CD4-positive, alpha-beta T cell treated with Interleukin-6 for 4 hours (primary cell): Measurements from ENCODE around the gene CEP164.

ENCODE experiments used
- DNase-seq: peaks from one replicate; pipeline ENCODE4 v3.0.0-alpha.2; 2020; ENCODE audit warnings: mixed read lengths

The CEP164 gene

DNA sequence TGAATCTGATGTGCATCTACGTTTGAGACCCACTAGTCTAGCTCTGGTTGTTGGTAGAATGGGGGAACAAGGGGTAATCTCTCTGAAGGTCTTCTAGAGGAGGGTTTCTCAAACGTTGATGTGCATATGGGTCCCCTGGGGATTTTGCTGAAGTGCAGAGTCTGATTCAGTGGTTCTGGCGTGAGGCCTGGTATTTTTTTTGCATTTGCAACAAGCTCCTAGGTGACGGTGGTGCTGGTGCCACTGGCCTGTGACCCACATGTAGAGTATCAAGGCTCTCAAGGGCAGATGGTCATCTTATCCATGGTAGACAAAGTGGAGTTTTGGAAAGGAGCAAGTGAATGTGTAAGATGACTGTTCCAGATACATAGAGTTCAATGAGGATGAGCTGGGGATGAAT lies 97.1 kb downstream of the CEP164 start:
- no peak for DNase-seq

DNA sequence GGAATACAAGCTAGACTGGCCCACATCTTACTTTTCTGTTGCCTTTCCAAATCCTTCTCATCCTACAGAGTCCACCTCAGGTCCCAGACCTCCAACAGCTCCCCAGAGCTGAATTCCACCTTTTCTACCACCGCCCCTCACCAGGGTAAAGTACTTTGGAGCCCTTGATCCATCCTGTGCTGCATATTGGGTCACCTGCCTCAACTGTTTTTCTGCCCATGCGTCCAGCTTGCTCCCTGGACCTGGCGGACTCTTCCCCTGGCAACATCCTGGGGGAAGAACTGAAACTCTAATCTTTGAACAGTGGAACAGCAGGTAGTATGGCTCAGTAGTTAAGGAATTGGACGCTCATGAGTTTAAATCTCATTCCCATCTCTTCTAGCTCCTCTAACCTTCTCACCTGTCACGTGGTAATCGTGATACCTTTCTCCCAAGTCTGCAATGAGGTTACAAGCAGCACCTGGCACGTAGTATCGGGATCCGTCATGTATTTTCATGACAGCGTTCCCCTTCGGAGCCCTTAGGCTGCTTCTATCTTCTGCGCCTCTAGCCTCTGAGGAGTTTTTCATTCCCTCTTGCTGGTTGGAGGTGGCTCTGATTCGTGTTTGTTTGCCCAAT lies 98.1 kb downstream of the CEP164 start:
- no peak for DNase-seq

DNA sequence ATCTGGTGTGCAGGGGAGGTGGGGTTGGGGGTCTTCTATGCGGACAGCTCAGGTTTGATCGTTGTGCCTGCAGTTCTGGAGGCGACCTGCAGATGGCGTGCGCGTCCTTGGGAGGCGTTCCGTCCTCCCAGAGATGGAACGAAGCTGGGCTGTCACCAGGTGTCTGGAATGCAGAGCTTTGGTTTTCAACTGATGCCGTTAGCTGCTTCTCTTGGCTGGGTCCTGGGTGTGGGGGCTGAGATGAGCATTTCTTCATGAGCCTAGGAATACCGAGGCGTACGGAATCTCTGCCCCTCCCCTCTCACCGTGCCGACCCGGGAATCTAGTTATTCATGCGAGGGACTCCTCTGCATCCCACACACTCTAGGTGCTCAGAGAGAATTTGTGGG lies 98.6 kb downstream of the CEP164 start:
- peak; percentile 67 for DNase-seq

DNA sequence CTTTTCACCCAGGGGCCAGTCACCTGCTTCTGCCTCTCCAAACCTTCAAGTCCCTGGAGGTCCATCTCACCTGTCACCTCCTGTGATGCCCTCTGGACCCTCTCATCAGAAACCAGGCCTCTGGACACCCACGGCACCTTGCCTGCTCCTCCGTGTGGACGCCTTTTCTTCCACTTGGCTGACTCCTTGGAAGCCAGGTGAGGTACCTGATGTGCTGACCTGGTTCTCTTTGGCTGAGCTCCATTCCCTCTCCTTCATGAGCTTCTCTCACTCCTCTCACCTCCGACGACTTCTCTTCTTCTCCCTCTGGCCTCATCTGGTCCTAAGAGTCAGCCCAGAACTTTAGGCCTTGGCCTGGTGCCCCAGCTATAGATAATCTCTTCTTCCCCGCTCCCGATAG lies 99.3 kb downstream of the CEP164 start:
- no peak for DNase-seq

DNA sequence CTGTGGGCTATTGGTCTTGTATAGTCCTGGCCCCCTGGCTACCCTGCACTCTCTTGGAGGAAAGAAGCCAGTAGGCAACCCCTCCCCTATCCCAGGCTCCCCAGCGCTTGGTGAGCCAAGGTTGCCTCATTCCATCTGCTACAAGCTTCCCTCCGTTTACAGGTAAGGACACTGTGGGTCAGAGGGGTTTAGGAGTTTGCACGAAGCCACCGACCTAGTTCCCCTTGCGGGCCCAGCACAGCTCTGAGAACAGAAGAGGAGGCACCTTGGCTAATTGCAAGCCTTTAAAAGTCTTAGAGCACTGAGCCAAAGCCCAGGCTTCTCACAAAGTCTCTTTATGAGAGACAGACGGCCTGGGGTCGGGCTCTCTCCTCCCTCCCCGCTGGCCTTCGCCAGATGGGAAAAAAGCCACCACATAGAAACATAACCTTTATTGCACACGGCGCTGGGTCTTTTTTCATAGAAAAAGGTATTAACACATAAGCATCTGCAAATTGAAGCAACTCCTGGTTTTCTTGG lies 99.8 kb downstream of the CEP164 start:
- no peak for DNase-seq

DNA sequence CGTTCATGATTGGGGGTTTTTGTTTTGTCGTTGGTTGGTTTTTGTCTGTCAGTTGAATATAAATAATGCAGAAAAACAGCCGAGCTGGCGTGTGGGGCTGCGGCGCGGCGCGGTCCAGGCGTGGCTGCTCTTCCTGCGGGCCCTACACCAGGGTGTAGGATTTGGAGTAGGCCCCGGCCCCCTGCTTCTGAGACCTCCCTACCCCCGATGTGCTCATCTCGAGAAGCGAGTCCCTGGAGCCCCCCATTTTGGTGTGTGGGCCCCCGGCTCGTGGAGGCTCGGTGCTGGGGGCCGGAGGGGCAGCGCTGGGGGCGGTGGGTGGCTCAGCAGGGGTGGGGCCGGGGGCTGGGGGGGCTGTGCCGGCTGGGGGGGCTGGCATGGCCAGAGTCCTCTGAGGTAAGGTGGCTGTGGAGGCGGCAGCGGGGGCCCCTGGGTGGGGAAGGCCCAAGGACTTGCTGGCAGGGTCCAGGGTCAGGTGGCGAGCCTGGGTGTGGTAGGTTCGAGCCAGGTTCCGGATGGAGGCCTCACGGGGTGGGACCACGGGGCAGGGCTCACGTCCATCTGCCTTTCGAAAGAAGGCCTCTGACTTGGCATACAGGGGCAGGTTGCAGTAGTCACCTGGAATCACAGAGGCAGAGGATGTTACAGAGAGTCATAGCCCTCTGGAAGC lies 100.7 kb downstream of the CEP164 start:
- DNase-seq = no peak

DNA sequence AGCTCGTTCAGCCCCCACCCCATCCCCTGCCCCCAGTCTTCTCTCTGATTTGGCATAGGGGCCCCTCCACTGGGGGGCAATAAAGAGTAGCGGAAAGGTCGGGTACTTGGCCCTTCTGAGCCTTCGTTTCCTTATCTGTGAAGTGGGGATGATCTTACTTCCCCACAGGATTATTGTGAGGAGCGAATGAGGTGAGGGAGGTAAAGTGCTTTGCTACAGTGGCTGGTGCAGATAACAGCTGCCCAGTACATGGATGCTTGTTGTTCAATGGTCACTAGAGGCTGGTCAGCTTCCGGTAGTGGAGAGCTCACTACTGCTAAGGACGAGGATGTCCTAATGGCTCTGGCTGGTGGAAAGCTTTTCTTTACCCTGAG lies 101.2 kb downstream of the CEP164 start:
- DNase-seq = no peak

DNA sequence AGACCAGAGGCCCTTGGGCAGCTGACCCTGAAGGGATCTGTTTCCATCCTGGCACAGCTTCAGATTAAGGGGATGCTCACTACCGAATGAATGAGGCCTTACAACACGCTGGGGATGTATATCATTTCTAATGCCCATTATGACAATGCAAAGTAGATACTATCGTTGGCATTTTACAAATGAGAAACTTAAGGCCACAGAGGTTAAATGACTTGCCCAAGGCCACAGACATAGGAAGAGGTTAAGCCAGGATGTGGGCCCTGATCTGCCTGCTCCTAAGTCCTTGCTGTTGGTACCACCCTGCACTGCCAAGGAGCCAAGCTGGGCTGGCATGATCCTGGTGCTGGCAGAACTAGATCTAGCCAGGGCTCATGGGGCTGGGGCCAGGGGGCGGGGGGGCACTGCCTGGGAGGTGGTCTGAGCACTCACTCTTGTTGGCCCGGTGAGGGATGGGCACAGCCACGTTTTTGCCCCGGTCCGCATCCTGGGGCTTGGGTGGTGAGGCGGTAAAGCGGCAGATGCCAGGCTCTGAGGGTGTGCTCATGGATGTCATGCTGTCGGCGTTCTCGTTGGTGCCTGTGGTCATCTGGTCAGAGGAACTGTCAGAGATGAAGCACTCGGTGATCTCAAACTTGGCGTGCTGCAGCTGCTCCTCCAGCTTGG lies 102.8 kb downstream of the CEP164 start:
- no peak for DNase-seq

DNA sequence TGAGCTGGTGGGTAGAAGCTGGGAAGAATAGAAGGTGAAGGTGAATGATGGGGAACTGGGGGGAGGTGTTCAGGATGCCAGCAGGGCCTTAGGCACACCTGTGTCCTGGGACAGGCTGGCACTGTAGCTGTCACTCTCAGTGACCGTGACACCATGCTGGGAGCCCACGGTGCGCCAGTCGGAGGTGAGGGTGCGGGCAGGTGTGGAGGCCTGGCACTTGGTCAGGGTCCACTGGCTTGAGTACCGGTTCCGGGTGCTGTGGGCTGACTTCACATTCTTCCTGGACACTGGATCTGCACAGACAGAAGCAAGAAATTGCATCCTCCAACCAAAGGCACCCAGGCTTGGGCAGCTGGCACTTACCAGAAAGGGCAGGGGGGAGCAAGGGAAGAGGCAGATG lies 103.8 kb downstream of the CEP164 start:
- no peak for DNase-seq

DNA sequence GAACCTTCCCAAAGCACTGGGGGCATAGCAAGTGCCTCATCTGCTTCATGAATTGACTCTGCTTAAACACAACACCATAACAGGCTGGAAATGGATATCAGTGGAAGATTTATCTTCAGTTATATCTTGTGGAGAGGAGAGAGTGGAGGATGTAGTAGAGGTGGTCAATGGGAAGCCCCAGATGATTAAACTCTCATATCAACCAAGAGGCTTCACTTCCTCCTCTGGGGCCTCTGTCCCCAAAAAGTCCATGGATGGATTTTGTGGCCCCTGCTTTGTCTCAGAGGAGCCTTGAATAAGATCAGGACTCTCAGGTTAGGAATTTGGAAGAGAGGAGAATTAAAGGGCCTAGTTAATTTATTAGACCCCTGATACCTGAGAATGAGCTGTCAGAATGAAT lies 106.1 kb downstream of the CEP164 start:
- no peak for DNase-seq

DNA sequence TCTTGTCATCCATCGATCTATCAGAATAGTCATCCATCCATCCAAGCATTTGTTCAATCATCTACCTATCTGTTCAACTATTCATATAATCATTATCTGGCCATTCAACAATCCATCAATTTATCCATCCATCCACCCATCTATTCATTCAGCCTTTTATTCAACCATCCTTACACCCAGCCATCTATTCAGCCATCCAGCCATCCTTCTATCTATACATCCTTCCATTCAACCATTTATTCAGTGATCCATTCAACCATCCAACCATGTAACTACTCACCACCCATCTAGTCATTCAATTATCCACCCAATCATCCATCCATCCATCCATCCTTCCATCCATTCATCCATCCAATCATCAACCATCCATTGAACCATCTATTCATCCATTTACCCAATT lies 106.8 kb downstream of the CEP164 start:
- DNase-seq = no peak

DNA sequence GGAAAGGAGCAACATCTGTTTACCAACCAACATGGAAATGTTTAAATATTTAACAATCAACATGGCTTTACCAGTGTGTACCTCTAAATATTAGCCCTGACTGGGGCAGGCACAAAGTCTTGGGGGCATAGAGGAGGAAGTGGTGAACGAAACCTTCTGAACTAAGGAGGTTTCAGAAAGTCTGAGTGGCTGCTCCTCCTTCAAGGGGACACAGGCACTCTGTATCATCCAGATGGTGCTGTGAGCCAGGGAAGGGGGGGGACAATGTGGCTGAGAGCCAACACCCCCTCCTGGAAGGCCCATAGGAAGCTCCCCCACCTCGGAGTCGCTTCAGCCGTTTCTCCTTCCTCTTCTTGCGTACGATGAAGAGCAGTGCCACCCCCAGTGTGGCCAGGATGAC lies 107.7 kb downstream of the CEP164 start:
- DNase-seq = no peak

DNA sequence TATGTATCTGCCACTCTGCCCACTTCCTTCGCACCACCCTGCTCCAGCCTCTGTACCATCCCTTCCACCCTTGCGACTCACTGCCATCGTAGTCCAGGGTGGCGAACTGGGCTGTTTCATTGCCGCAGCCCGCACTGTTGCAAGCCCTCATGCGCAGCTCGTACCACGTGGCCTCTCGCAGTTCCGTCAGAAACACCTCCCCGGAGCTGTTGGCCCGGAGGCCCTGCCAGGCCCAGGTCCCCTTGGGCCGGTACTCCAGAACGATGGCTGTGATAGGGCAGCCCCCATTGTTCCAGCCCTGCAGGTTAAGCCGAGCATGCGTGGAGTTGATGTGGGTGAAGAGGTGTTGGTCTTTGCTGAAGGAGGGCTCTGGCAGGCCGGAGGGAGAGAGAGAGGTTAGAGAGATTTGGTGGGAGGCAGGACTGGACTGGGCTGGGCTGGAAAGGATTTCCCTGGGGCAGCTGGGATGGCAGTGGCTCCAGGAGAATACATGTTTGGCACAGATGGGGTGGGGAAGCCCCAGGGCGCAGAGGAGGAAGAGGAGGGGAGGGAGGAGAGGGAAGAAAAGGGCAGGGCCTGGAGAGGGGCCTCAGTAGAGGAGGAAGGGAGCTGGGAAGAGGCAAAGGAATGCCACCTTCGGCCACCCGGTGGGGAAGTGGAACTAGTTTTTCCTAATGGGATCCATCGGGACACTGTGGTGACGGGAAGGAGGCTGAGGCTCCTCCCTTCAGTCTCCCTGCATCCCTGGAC lies 109.6 kb downstream of the CEP164 start:
- no peak for DNase-seq

DNA sequence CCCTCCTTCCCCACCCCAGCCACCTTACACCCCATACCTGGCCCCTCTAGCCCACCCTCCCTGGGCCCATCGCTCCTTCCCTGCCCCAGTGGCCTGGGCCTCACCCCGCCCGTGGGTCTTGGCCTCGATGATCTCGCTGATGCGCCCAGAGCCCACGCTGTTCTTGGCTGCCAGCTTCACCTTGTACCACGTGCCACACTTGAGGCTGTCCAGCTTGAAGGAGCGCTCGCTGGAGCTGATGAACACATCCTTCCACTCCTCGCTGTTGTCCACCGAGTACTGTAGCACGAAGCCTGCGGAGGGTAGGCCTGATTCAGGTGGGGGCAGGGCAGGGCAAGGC lies 110.1 kb downstream of the CEP164 start:
- no peak for DNase-seq

DNA sequence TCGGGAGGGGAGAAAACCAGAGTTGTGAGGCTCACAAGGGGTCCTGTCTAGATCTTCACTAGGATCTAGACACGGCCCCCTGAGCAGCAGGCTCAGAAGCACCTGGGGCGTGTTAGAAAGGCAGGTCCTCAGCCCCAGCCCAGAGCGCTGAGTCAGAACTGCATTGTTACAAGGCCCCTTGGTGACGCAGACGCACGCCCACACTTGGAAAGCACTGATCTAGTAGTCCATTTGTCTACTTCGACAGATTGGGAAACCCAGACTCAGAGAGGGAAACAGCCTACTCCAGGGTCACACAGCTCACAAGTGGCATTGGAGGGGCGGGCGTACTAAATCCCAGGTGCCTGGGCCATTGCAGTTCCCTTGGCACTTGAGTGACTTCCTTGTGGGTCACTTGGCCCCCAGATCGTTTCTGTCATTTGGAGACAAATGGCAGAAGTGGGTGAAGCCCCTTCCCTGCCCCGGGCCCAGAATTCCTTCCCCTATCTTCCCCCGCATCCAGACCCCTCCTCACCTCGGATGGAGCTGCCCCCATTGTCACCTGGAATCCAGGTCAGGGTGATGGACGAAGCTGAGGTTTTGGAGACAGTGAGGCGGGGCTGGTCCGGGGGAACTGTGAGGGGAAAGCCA lies 110.8 kb downstream of the CEP164 start:
- no peak for DNase-seq

DNA sequence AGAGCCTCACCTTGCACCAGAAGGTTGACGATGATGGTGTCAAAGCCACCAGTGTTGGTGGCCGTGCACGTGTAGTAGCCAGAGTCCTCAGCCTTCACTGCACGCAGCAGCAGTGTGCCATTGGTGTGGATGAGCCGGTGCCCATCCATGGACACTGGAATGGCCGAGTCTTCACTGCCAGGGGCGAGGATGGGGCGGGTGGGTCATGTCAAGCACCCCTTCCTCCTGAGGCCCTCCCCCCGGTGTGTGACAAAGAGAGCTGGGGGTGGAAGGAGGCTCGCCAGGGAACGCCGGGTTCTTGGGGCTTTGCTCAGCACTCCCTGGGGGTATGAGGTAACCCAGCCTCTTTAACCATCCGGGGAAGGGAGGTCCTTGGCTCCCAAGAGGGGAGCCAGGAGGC lies 111.6 kb downstream of the CEP164 start:
- DNase-seq = no peak

DNA sequence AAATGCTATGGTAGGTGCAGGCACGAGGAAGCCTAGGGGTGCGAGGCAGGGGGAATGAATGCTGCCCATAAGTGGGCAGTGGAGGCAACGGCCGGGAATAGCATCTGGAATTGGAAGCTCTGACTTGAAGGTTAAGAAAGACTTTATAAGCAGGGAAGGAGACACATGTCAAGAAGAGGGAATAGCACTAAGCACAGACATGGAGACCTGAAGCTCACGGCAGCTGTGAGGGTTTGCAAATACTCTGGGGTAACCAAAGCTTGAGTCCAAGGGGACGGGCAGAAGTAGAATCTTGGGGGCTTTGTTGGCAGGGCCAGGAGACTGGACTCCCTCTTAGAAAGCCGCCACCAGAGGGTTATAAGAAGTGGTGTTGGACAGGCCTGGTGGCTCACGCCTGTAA lies 112.6 kb downstream of the CEP164 start:
- DNase-seq = no peak

DNA sequence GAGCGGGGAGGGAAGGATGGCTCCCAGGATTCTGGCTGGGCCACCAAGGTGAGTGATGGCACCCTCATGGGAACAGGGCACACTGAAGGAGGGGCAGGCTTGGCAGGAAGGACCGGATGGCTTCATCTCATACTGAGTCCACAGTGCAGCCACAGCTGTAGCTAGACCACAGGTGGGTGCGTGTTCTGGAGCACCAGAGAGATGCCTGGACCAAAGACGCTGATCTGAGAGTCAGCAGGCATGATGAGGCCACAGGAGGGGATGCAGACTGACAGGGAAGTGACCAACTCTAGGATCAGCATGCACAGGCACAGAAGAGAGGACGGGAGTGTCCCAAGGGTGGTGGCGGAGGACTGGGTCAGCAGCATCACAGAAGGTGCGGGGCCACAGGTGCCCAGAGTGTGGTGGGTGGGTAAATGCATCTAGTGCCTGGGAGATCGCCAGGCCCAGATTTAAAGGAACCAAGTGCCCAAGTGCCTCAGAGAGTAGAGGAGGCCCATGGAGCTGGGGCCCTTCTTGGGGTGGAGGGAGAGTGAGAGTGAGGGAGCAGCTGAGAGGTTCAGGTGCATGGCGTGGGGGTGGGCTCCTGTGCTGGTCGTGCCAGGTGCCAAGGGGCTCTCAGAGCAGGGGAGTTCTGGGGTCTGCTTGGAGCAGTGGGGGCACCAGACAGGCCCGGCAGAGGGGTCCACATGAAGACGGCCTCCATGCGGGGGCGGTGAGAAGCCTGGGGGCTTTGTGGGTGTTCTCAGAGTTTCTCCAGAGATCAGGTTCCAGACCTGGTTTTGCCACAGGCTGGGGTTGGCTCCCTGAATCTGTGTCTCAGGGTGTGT lies 113.7 kb downstream of the CEP164 start:
- no peak for DNase-seq

DNA sequence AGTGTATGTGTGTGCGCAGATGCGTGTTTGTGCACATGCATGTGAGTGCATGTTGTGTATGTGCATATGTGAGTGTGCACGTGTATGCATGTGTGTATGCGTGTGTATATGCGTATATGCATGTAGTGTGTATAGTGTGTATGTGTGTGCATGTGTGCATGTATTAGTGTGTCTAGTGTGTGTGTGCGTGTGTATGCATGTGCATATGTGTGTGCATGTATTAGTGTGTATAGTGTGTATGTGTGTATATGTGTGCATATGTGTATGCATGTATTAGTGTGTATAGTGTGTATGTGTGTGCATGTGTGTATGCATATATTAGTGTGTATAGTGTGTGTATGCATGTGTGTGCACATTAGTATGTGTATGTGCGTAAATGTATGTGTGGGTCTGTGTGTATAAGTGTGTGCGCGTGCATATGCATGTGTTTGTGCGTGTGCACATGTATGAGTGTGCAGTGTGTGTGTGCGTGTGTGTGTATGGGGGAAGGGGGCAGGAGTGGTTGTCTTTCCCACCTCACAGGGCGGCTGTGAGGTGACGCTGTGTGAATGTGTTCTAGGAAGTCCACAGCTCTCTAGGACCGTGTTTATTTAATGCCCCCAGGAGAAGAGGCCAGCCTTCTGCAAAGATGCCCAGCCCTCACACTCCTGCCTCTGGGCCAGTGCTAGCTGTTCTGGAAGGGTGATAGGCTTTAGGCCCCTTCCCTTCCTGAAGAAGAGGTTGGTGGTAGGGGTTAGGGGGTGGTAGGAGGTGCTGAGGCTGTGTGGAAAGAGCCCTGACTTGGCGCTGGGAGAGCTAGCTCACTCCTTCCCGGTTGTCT lies 114.6 kb downstream of the CEP164 start:
- DNase-seq = no peak

DNA sequence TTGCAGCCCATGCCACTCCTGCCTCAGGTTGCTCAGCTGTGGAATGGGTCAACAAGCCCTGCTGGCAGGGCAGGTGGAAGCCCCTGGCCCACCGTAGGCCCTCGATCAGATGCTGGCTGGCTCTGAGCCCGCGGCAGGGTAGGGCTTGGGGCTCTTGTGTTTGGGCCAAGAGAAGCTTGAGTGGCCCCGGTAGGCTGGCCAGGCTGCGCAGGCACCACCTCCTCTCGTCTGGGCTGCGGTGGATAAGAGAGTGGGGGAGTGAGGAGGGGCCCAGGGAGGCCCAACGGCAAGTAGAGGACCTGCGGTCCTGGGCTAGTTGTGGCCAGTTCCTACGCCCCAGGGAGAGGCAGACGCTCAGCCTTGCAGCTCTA lies 115.2 kb downstream of the CEP164 start:
- DNase-seq = no peak
